Lower lobe of right lung (tissue), 2 donors: ENCODE results near the gene CDH23. TPM values are rescaled to one million over a fixed set of nuclear protein-coding genes. Genes with fewer than 3 reads are reported as not detected.

Experiments used
- ATAC-seq, 2 donors: fragments of 200-7000 bp; cut with Tn5 transposase; one replicate each; pipeline ENCODE4 v1.9.1; 2020 to 2022; ENCODE audit warnings: mild to moderate bottlenecking in 2 of 2, moderate library complexity in 2 of 2
- DNase-seq: peaks from one replicate; pipeline ENCODE4 v3.0.0-alpha.2; 2020
- H3K27ac ChIP-seq: fragments of 200-600 bp; one replicate; pipeline ENCODE4 v1.8.0; 2022
- H3K27me3 ChIP-seq: fragments of 200-600 bp; one replicate; pipeline ENCODE4 v1.8.0; 2022; ENCODE audit warnings: low read depth
- H3K36me3 ChIP-seq: fragments of 200-600 bp; one replicate; pipeline ENCODE4 v1.8.0; 2022; ENCODE audit warnings: mild to moderate bottlenecking
- H3K4me1 ChIP-seq: fragments of 200-600 bp; one replicate; pipeline ENCODE4 v1.8.0; 2022
- H3K4me3 ChIP-seq: fragments of 200-600 bp; one replicate; pipeline ENCODE4 v1.8.0; 2022; ENCODE audit warnings: mild to moderate bottlenecking
- H3K9me3 ChIP-seq: fragments of 200-600 bp; one replicate; pipeline ENCODE4 v1.8.0; 2022
- intact Hi-C: fragments of 100-400 bp; cut with DNase I; formaldehyde crosslinking; loops from one replicate; pipeline ENCODE4 v1.11.0; 2022
- total RNA-seq: library from RNA; stranded (reverse); fragmentation: NEBNext Ultra II Directional; extraction: Animal tissue kit (Norgen Biotek cat#: 25700); gene quantifications from one replicate; pipeline ENCODE4 v1.2.1, GENCODE V29; 2021
- TF ChIP-seq, protein P1 (sequence below): fragments of 200-600 bp; IDR thresholded peaks from one replicate; pipeline ENCODE4 v1.8.0; 2022; ENCODE audit warnings: antibody characterized with exemption, mild to moderate bottlenecking
- donor health status: DM: no; HTN: yes; CAD: no; lungs with severe emphysema.

CDH23 gene
- total RNA-seq, 1 donor from 2014 or later, result 9.4 TPM

DNA sequence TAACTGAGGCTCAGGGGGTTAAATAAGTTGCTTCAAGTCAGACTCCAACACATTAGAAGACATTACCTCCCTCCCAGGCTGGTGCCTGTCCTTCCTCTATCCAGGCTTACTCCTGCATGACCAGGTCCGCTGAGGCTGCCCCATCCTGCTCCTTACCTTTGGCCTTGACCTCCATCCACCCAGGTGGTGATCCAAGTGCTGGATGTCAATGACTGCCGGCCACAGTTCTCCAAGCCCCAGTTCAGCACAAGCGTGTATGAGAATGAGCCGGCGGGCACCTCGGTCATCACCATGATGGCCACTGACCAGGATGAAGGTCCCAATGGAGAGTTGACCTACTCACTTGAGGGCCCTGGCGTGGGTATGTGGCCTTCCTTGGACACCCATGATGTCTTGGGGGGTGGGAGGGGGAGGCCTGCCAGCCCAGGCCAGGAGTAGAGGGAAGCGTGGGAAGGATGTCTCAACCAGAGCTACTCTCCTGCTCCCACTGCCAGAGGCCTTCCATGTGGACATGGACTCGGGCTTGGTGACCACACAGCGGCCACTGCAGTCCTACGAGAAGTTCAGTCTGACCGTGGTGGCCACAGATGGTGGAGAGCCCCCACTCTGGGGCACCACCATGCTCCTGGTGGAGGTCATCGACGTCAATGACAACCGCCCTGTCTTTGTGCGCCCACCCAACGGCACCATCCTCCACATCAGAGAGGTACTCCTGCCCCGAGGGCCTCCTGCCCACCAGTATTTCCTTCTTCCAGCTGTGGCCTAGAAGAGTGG lies 406.2 kb downstream of the CDH23 start:
- no peak for DNase-seq
- H3K4me1 ChIP-seq, result peaks cover 7% of the 10 kb centered on the region
- ATAC-seq, result no peak

DNA sequence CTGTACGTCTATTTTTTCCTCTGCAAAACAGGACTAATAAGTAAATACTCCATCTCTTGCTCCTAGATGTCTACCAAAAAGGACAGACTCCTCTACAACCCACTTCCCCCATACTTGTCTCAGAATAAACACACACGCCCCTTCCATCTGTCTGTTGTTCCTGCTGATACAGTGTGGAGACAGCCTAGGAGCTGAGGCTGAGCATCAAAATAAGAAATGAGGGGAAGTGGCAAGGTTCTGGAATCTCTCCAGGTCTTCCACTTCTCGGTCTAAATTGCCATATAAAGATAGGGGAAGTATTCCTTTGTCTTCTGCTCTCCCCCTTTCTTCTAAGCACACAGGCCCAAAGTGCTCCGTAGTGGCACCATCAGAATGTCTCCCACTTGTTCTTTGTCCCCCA lies 407.4 kb downstream of the CDH23 start:
- ATAC-seq (peak in 1 of 2 donors; percentile 19), DNase-seq (no peak)
- H3K27ac ChIP-seq, result no peak overlapping the region
- H3K36me3 ChIP-seq, result no peaks in the 10 kb centered on the region
- TF ChIP-seq, protein P1, sequence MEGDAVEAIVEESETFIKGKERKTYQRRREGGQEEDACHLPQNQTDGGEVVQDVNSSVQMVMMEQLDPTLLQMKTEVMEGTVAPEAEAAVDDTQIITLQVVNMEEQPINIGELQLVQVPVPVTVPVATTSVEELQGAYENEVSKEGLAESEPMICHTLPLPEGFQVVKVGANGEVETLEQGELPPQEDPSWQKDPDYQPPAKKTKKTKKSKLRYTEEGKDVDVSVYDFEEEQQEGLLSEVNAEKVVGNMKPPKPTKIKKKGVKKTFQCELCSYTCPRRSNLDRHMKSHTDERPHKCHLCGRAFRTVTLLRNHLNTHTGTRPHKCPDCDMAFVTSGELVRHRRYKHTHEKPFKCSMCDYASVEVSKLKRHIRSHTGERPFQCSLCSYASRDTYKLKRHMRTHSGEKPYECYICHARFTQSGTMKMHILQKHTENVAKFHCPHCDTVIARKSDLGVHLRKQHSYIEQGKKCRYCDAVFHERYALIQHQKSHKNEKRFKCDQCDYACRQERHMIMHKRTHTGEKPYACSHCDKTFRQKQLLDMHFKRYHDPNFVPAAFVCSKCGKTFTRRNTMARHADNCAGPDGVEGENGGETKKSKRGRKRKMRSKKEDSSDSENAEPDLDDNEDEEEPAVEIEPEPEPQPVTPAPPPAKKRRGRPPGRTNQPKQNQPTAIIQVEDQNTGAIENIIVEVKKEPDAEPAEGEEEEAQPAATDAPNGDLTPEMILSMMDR, result no peak
- H3K4me3 ChIP-seq, result no peak overlapping the region
- H3K9me3 ChIP-seq, result no peaks in the 10 kb centered on the region
- intact Hi-C loops, result no loop called here
- H3K4me1 ChIP-seq, result peaks cover 7% of the 10 kb centered on the region
- no peaks in the 10 kb centered on the region for H3K27me3 ChIP-seq

More for the DNA sequence above, 406.2 kb downstream of the CDH23 start:
- H3K36me3 ChIP-seq, result no peaks in the 10 kb centered on the region
- TF ChIP-seq, protein P1, result no peak
- H3K4me3 ChIP-seq, result no peak overlapping the region
- no peaks in the 10 kb centered on the region for H3K9me3 ChIP-seq
- no peaks in the 10 kb centered on the region for H3K27me3 ChIP-seq
- intact Hi-C loops, result no loop called here
- H3K27ac ChIP-seq, result no peak overlapping the region

DNA sequence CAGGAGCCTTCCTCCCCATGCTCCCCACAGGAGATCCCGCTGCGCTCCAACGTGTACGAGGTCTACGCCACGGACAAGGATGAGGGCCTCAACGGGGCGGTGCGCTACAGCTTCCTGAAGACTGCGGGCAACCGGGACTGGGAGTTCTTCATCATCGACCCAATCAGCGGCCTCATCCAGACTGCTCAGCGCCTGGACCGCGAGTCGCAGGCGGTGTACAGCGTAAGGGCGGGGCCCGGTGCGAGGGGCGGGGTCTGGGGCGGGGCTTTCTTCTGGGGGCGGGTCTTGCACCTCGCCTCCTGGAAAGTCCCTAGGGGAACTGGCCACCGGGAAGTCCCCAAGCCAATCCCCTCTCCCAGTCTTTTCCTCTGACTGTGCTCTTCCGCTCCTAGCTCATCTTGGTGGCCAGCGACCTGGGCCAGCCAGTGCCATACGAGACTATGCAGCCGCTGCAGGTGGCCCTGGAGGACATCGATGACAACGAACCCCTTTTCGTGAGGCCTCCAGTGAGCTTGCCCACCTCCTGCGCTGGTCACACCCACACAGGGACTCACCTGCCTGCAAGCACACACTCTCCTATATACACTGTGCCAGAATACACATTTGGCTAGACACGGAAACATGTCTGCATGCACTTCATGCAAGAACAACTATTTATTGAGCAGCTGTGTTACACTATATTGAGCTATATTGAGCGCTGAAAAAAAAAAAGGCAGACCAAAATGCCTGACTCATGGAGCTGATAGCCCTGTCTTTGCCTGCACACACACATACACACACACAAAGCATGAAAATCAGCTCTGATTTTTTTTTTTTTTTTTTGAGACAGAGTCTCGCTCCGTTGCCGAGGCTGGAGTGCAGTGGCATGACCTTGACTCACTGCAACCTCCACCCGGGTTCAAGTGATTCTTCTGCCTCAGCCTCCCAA lies 409.3 kb downstream of the CDH23 start:
- peak; percentile 73 to 79 for ATAC-seq
- Histone ChIP-seq H3K36me3 (no peaks in the 10 kb centered on the region), H3K9me3 (no peaks in the 10 kb centered on the region), H3K4me1 (peaks cover 7% of the 10 kb centered on the region), H3K27ac (no peak overlapping the region), H3K4me3 (no peak overlapping the region), H3K27me3 (no peaks in the 10 kb centered on the region)
- DNase-seq, result peak; percentile 70
- intact Hi-C loops, result no loop called here
- TF ChIP-seq, protein P1, result no peak

DNA sequence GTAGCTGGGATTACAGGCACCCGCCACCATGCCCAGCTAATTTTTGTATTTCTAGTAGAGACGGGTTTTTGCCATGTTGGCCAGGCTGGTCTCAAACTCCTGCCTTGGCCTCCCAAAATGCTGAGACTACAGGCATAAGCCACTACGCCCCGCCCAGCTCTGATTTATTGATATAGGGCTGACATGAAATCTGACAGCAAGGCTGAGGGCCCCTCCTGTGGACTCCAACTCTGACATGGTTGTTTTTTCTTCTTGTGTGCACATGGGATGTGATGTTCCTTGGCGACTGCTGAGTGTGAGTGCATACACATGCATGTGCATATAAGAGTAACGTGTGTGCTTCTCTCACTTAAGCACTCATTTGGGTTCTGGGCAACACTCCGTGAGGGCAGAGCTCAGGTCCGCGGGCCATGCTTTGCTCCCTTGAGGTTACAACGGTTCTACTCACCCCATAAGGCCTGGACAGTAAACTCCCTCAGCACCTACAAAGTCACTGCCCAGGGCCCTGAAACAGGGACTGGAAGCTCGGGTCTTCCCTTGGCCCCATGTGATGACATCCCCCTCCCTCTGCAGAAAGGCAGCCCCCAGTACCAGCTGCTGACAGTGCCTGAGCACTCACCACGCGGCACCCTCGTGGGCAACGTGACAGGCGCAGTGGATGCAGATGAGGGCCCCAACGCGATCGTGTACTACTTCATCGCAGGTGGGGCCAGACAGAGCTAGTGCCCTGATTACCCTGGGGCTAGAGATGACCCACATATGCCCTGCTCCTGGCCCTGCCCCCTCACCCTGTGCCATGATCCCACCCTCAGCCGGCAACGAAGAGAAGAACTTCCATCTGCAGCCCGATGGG lies 410.2 kb downstream of the CDH23 start:
- no peak overlapping the region for H3K27ac ChIP-seq
- no peak for ATAC-seq
- H3K4me1 ChIP-seq, result peaks cover 7% of the 10 kb centered on the region
- no peaks in the 10 kb centered on the region for H3K27me3 ChIP-seq
- no peak for DNase-seq
- H3K9me3 ChIP-seq, result no peaks in the 10 kb centered on the region
- H3K36me3 ChIP-seq, result no peaks in the 10 kb centered on the region
- TF ChIP-seq, protein P1, result no peak
- H3K4me3 ChIP-seq, result no peak overlapping the region
- intact Hi-C loops, result no loop called here
